ENCODE results near the gene SLC7A5. TPM values are rescaled to one million over a fixed set of nuclear protein-coding genes. Genes with fewer than 3 reads are reported as not detected.

Gene SLC7A5
- total and polyA plus RNA-seq, 2 of the 13 experiments (the other 11 are each of a cell fraction or from before 2014, with no cell fraction given), result 79.6 to 155 TPM

GRCh38 chr16:87878704-87879103 is 9.4 kb upstream of the SLC7A5 start (continued):
- 0 out of 2 replicates have a peak, but pooled peaks have one; percentile 0 for TF ChIP-seq ZNF441 (CRISPR knock-in tag; IDR thresholded peaks at IDR 0.05; ENCODE audit: borderline replicate concordance)
- 0 out of 2 replicates have a peak, but pooled peaks have one; percentile 7 for TF ChIP-seq ZNF629 (CRISPR knock-in tag; conservative IDR thresholded peaks at IDR 0.05)
- TF ChIP-seq GZF1 (CRISPR knock-in tag; IDR thresholded peaks at IDR 0.05), result no peak
- no peak for TF ChIP-seq KDM4B (CRISPR knock-in tag; IDR thresholded peaks at IDR 0.05)
- TF ChIP-seq ZFX (CRISPR knock-in tag; IDR thresholded peaks at IDR 0.05; ENCODE audit: low read depth), result peak; percentile 20; the same call in 1 of the 2 replicates
- no peak for TF ChIP-seq NFE2 (CRISPR knock-in tag; IDR thresholded peaks at IDR 0.05)
- TF ChIP-seq NFIC (IDR thresholded peaks at IDR 0.05; ENCODE audit: low read length), result no peak
- peak; percentile 91 for TF ChIP-seq PPARG (CRISPR knock-in tag; conservative IDR thresholded peaks at IDR 0.05)
- peak; percentile 55 for TF ChIP-seq HNF4A (CRISPR knock-in tag; IDR thresholded peaks at IDR 0.05)
- no peak for TF ChIP-seq SOX6 (IDR thresholded peaks at IDR 0.05)
- TF ChIP-seq SOX6 (CRISPR knock-in tag; IDR thresholded peaks at IDR 0.05), result peak; percentile 85
- peak; percentile 47; the same call in 1 of the 2 replicates for TF ChIP-seq HDAC1 (CRISPR knock-in tag; IDR thresholded peaks at IDR 0.05)
- 0 out of 2 replicates have a peak, but pooled peaks have one; percentile 39 for TF ChIP-seq HNRNPL (IDR thresholded peaks at IDR 0.05; ENCODE audit: low read depth, low read length)
- TF ChIP-seq FOXP4 (CRISPR knock-in tag; IDR thresholded peaks at IDR 0.05), result 0 out of 2 replicates have a peak, but pooled peaks have one; percentile 20
- peak; percentile 77; the same call in 1 of the 2 replicates for TF ChIP-seq SOX5 (CRISPR knock-in tag; IDR thresholded peaks at IDR 0.05; ENCODE audit: borderline replicate concordance)
- peak; percentile 50; the same call in 1 of the 2 replicates for TF ChIP-seq SOX13 (IDR thresholded peaks at IDR 0.05)
- peak in 1 of 2 experiments; percentile 86; a peak in 2 of 4 replicates for TF ChIP-seq SOX13 (CRISPR knock-in tag; conservative IDR thresholded peaks at IDR 0.05 in 1 of 2, IDR thresholded peaks at IDR 0.05 in 1 of 2)
- TF ChIP-seq TCF12 (IDR thresholded peaks at IDR 0.05), result no peak
- no peak for TF ChIP-seq TCF12 (CRISPR knock-in tag; IDR thresholded peaks at IDR 0.05)
- TF ChIP-seq ZNF577 (CRISPR knock-in tag; IDR thresholded peaks at IDR 0.05; ENCODE audit: borderline replicate concordance, low read depth), result no peak
